GDM1 (cell line): Measurements from ENCODE around the gene MAP2K3.
"Not testable (repeated sequence)": the region's sequence is repeated elsewhere in the genome, so short reads cannot be mapped to it uniquely, and the experiment has no call there.

ENCODE experiments used
- DNase-seq: peaks from one replicate; lab custom pipeline; 2025; lab: John Stamatoyannopoulos, UW

MAP2K3 gene

DNA sequence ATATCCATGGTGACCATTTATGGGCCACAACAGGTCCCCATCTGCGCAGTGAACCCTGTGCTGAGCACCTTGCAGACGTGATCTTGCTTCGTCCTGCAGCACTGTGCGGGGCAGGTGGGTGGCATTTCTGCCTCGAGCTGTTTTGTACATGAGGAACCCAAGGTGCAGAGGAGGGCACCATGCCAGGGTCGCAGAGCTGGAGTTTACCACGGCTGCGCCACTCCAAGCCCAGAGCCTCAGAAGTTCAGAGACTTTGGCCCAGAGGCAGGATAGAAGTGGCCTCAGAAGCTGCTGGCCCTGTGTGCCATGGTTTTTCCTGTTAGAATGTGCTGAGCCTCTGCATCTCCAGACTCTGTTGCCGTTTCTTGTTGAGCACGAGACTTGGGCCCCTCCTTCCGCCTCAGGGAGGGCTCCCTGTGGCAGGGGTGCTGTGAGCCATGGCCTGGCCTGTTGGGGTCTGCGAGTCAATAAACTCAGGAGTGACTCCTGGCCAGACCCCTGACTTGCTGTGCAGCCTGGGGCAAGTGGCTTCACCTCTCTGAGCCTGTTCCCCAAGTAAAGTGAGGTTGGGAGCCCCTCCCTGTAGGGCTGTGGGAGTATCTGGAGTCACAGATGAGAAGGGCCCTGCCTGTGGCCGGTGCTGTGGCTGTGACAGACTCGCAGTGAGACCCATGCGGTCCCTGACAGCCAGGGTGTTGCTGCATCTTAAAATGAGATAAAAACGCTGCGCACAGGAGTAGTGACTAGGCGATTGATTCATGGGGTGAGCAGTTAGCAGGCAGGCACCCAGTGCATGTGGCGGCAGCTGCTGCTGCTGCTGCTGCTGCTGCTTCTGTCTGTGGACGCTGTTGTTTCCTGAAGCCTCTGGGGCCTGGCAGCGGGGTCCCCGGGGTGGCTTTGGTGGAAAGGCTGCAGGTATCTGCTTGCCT, 11.8 kb downstream of the MAP2K3 start:
- DNase-seq: no peak

DNA sequence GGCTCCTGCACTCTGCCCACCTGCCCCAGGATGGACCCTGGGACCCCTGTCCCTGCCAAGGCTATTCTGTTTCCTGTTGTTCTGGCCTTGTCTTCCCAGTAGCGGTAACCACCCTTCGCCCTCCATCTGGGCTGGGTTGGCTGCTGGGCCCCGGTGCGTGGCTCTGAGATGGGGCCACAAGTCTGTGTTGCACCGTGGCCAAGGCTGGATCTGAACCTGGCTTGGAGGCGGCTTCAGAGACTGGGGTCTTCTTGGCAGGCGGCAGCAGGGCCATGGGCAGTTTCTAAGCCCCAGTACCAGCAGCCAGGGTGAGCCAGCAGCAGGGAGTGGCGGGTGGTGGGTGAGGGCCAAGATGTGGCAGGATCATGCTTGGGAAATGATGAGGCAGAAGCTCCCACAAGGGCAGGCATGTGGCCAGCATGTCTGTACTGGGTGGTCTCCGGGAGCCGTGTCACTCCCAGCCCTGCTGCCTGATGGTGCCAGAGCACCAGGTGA, 12.6 kb downstream of the MAP2K3 start:
- no peak for DNase-seq

DNA sequence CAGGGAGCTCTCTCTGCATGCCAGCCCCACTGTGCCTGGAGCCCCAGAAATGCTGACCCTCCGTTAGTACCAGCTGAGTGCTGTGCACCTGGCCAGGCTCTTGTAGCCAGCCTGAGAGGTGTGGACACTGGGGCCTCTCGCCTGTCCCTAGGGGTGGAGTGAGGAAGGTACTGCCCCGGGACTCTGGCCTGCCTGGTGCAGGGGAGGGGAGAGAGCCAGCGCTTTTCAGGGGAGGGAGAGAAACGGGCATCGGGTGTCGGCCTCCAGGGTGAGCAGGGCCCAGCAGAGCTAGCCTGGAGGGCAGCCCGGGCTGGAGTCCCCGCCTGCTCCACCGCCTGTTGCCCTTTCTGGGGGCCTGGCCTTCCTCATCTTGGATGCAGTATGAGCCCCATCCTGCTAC, 13.1 kb downstream of the MAP2K3 start:
- no peak for DNase-seq

DNA sequence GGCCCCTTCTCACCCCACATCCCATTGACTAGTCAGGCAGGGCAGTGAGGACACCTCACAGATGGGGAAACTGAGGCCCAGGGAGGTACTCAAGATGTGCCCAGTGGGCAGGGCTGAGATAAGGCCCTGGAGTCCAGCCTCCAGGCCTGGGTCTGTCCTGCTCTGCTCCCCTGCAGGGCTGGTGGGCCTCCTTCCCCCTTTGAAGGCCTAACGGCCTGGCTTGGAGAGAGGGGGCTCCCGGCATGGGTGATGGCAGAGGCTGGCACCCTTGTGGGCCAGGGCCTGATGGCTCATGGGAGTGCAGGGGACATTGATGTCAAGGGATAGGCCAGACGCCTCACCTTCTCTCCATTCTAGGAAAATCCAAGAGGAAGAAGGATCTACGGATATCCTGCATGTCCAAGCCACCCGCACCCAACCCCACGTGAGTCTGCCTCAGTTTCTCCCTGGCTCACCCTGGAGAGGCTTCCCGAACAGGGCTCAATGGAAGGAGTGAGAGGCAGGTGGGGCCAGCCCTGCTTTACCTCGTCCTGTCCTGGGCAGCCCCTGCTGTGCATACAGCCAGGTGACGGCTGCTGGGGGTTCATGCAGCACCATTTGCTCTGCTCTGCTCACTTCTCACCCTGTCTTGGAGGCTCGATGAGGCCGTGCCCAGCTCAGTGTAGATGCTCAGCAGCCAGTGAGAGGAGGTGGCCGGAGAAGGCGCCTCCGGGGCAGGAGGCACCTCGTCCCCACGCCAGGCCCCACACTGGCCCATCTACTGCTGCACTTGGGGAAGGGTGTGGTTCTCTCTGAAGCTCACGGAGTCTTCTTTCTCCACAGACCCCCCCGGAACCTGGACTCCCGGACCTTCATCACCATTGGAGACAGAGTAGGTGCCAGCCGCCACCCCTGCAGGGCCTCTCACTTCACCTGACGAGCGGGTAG, 13.8 kb downstream of the MAP2K3 start:
- DNase-seq: no peak

DNA sequence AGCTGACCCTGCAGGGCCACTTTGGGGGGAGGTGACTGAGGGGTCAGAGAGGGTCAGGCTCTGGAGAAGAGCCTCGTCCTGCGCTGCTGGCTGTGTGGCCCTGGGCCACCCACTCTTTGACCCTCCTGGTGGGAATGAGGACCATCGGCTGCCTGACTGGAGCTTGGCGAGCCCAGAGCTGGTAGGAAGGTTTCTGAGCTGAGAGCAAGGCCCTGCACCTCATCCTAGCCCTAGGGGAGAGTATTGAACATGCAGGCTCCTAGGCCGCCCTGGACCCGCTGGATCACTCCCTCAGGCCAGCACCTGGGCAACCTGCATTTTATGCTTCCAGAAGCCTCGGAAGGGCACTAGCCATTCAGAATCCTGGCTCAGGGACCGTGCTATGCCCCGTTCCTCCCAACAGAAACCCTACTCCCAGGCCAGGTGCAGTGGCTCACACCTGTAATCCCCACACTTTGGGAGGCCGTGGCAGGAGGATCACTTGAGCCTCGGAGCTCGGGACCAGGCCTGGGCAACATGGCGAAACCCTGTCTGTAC, 14.5 kb downstream of the MAP2K3 start:
- DNase-seq: no peak

DNA sequence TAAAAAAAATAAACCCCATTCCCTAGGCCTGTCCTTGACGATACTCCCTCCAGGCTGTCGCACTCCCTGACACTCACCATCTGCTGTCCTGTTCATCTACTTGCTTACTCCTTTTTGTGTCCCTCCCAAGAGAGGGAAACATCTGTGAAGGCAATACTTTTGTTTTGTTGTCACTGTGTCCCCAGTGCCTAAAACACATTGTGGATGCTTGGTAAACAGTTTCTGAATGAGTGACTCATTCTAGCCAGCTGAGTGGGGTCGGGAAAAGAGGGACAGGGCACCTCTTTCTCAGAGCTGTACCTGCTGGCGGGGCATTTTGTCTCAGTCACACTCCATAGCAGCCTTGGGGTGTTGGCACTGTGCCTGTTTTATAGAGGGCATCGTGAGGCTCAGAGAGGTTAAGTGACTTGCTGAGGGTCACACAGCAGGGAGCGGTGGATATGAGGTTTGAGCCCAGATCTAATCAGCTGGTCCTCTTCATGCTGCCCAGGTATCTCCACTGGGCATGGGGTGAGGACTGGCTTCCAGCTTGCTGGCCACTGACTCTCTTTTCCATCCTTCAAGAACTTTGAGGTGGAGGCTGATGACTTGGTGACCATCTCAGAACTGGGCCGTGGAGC, 15.6 kb downstream of the MAP2K3 start:
- no peak for DNase-seq

DNA sequence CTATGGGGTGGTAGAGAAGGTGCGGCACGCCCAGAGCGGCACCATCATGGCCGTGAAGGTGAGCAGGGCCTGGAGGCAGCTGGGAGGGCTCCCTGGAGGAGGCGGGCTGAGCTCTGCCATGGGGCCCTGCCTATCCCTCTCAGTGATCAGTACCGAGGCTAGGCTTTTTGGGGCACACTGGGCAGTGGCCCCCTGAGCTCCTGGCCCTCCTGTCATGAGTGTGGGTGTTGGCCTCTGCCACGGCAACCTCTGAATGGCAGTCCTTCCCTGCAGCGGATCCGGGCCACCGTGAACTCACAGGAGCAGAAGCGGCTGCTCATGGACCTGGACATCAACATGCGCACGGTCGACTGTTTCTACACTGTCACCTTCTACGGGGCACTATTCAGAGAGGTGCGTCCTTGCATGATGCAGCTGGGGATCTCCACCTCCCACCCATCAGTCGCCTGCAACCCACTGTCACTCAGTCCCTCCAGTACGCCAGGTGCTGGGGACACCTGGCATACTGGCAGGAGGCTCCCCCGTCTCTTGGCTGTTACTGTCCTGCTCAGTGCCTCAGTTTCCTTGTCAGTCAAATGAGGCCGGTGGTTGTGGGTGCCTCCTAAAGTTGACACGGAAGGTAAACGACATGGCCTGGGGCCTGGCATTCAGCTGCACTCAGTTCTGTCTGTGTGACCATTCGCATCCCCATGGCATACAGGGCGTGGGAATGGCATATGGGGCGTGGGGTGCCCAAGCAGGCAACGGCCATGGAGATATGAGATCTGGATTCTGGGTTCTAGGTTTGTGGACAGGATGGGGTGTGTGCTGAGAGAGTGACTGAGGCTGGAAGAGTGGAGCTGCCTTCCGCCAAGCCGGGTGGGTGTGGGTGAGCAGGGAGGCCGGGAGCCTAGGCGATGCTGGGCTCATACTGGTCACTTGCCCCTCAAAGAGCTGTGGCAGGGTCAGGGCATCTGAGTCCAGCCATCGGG, 16.4 kb downstream of the MAP2K3 start:
- DNase-seq: no peak

DNA sequence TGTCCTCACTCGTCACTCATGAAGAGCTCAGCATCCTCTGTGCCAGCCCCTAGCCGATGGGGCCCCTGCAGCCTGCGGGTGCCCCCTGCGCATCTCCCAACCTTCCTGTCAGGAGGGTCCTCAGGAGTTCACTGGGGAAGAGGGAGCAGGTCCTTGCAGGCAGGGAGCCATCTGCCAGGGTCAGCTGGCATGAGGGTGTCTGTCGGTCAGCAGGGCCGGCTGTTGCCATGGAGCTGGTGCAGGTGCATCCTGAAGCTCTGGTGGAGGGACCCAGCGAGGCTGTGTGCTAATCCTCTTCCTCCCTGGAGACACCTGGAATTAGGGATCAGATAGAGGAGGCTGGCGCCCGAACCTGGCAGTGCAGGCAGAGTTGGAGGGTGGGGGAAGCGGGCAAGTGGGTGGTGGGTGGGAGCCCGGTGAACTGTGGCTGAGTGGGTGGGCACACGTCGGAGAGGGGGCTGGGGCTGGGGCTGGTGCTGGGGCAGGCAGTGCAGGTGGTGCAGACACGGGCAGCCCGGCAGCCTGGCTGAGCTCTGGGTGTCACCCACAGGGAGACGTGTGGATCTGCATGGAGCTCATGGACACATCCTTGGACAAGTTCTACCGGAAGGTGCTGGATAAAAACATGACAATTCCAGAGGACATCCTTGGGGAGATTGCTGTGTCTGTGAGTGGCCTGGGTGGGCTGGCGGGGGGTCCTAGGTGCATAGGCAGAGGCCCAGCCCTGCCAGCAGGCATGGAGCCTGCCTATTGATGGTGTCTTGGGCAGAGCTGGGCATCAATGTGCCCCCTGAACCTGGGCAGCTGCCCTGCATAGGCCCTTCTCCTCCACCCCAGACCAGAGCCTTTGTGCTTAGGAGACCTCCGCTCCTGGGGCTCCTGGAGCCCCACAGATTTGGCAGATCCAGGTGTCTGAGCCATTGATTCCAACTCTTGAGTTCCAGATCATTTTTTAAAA, 17.4 kb downstream of the MAP2K3 start:
- no peak for DNase-seq

DNA sequence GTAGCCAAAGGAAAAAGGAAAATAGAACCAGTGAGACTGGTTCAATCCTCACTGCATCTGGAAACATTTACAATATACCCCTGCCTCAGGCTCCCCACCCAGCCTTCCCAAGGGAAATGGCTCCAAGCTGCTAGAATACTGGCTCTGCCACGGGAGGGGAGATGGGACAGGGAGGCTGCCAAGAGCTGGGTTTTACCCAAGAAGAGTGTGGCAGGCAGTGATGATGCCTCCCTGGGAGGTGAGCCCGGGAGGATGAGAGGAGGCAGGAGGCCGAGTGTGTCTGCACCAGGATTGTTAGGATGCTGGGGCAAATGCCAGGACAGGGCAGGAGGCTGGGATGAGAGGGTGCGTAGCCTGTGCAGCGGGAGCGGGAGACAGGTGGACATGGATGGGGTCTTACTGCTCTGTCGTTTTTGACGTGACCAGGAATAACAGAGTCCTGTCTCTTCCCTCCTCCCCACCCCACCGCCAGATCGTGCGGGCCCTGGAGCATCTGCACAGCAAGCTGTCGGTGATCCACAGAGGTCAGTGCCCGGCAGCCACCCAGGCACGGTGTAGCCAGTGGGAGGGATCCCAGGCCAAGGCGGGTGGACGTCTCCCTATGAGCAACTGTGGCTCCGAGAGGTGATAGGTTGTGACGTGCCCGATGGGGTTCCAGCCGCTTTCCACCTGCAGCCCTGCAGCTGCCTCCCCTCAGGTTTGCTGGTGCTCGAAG, 18.4 kb downstream of the MAP2K3 start:
- no peak for DNase-seq

DNA sequence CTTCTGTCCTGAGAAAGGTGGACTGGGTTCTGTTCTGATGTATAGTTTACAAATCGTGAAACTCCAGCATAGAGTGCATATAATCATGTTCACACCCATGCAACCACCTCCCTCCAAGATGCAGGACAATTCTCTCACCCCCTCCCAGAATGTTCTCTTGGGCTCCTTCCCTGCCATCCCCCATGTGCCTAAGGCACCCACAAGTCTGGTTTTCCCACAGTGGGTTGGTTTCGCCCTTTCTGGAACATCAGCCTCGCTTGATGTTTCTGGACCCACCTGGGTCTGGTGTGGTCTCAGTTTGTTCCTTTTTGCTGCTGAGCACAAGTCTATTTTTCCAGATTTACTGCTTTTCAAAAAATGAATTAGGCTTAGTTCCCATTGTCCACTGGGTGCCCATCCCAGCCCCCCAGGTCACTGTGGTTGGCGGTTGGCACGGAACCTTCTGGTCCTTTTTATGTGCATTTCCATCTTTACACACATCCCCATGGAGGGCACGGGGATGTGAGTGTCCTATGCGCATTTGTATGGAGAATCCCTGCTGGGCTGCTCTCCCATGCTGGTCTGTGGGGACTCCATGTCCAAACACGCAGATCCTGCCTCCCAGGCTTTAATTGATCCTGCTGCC, 19.0 kb downstream of the MAP2K3 start:
- DNase-seq: no peak

DNA sequence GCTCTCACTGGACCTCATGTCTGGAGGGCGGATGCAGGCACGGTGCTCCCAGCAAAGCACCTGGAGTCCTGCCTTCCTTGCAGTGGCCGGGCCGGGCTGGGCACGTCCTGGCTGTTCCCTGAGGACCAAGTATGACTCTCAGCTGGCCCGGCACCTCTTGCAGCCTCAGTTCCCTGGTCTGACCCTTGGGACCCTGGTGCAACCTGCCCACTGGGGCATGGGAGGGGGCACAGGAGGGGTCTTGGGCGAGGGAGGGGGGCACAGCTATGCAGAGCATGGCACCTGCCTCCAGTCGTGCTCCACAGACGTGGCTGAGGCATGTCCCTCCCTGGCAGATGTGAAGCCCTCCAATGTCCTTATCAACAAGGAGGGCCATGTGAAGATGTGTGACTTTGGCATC, 19.6 kb downstream of the MAP2K3 start:
- DNase-seq: no peak

DNA sequence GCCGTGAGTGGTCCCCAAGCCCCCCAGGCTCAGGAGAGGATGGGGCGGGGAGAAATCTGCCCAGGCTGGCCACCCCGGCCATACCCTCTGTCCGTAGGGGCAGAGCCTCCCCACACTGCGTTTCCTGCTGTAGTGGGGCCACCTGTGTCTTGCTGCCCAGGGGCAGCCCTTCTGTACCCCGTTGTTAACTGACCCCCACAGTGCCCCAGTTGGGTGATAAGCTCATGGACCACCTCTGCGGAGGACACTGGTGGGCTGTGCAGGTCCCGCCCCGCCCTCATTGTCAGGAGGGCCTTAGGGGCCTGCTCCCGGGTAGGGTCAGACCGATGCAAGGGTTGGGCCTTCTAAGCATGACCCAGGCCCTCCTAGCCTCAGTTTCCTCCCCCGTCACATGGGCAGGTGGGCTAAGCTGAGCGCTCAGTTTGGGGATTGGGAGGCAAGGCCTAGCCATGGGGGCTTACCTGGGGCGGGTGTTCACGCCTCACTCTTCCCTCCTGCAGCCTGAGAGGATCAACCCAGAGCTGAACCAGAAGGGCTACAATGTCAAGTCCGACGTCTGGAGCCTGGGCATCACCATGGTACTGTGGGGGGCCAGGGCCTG, 20.1 kb downstream of the MAP2K3 start:
- DNase-seq: not testable (repeated sequence)

DNA sequence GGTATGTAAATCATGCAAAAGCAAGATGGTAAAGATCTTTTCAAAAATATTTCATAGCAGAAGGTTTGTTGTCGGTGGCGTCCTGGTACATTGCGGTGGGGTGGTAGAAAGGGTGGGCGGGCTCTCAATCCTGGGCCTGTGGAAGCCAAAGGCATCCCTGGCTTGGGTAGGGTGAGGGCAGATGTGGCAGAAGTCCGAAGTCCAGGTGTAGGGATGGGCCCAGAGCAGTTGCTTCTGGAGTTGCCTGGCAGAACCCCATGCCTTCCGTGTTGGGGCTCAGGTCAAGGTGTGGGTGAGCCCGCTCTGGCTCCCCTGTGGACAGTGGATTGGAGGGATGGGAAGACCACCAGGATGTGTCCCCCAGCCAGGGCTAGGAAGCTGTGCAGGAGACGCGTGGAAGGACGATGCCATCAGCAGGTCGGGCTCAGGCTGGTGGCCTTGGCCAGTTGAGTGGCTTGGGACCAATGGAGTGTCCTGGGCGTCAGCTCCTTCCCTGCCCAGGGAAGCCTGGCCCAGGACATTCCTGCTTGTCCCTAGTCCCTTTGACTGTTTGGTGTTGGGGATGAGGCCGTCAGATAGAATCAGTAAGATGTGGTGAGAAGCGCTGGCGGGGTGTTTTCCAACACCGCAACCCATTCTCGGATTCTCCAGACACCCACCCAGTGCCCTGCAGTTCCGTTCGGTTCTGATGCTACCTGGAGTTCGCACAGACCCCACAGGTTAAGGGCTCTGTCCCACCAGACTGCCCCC, 21.1 kb downstream of the MAP2K3 start:
- not testable (repeated sequence) for DNase-seq

DNA sequence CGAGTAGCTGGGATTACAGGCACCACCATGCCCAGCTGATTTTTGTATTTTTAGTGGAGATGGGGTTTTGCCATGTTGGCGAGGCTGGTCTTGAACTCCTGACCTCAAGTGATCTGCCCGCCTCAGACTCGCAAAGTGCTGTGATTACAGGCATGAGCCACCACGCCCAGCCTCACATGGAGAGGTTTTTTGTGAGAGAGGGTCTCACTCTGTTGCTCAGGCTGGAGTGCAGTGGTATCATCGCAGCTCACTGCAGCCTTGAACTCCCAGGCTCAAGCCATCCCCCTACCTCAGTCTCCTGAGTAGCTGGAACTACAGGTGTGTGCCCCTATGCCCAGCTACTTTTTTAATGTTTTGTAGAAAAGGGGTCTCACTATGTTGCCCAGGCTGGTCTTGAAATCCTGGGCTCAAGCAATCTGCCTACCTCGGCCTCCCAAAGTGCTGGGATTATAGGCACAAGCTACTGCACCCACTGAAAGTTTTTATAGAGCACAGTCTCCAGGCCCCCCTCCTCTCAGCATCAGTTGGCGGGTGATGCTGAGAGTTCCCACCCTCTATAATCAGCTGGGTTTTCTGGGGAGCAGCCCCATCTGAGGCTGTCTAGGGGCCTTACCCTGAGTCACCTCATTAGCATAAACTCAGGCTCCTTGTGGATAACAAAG, 22.2 kb downstream of the MAP2K3 start:
- DNase-seq: not testable (repeated sequence)

DNA sequence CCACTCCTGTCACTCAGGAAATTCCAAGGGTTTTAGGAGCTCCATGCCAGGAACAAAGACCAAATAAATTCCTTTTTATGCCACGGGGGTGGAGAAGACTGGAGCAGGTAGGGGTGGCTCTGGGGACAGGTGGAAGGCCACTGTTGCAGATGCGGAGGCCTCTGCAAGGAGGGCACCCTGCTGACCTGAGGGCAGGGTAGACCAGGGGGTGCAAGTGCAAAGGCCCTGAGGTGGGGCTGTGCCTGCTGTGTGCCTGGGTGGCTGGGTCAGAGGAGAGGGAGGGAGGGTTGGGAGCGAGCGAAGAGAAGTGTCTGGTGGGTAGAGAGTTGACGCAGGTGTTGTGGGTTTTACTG, 22.7 kb downstream of the MAP2K3 start:
- not testable (repeated sequence) for DNase-seq

DNA sequence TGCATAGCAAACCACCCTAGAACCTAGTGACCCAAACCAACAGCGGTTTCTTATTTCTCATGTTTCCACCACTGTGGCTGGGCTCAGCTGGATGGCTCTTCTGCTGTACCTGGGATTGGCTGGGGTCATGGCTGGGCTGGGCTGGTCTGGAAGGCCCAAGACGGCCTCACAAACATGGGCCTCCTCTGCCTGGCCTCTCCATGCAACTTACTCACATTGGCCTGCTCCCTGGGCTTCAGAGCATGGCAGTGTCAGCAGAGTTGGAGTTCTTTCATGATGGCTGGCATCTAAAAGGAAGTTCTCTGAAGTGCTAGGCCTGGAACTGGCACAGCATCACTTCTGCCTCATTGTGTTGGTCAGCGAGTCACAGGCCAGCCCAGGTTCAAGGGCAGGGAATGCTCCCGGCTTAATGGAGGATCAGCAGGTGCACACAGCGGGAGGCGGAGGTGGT, 24.4 kb downstream of the MAP2K3 start:
- DNase-seq: not testable (repeated sequence)
